ENCODE results near the gene DCLRE1B.

- TF ChIP-seq GATA2 (IDR thresholded peaks at IDR 0.05; ENCODE audit: low read depth, low read length) (no peak), GATA3 (IDR thresholded peaks at IDR 0.05; ENCODE audit: low read depth, low read length) (no peak)
Measured at GRCh38 chr1:113860891-113861290, 44.2 kb upstream of the DCLRE1B start.

Data from SH-SY5Y (cell line).